Endothelial cell of umbilical vein (primary cell): ENCODE data around the gene TEX28. TPM values are rescaled to one million over a fixed set of nuclear protein-coding genes. Genes with fewer than 3 reads are reported as not detected.

Experiments used
- BruUV-seq: library from RNA; stranded (reverse); fragments of 400-500 nt; replicated peaks from 2 replicates; lab custom pipeline; 2021; lab: Mats Ljungman, UMichigan
- CTCF ChIA-PET: fragments of 300-600, 350-600 bp; sonication (Branson Sonifier 250); formaldehyde crosslinking; loops from one replicate; lab custom pipeline; 2021; ENCODE audit warnings: antibody characterized with exemption, inconsistent platforms; lab: Charles Lee
- POLR2A ChIA-PET: fragments of 300-600, 350-600 bp; sonication (Branson Sonifier 250); formaldehyde crosslinking; loops from one replicate; lab custom pipeline; 2021; ENCODE audit warnings: antibody characterized with exemption, inconsistent platforms; lab: Charles Lee
- DNase-seq: peaks from one replicate; pipeline ENCODE4 v3.0.0-alpha.2; 2011; ENCODE audit warnings: low read depth, low spot score
- FAIRE-seq: peaks from 2 replicates; lab custom pipeline; 2011; peaks lifted over from hg19 to GRCh38; lab: Jason Lieb, UNC
- H2AFZ ChIP-seq: 2 replicates; pipeline ENCODE4 v1.6.0; 2012; ENCODE audit warnings: low read depth, low read length, control low read depth, inconsistent platforms
- H3K27ac ChIP-seq: 2 replicates; pipeline ENCODE4 v1.5.1; 2011; ENCODE audit warnings: low read depth, mild to moderate bottlenecking, control low read depth, low read length, moderate library complexity; ENCODE audit not compliant: insufficient read depth
- H3K27me3 ChIP-seq, 2 experiments: 2 replicates each; pipeline versions ENCODE4 v1.6.0 to v1.6.1; 2011; ENCODE audit warnings: low read length in 2 of 2, mixed read lengths in 1 of 2; ENCODE audit not compliant: control insufficient read depth in 2 of 2, insufficient read depth in 2 of 2
- H3K36me3 ChIP-seq, 2 experiments: 2 replicates in 1 of 2; 3 replicates in 1 of 2; pipeline ENCODE4 v1.5.1; 2011; ENCODE audit warnings: low read length in 2 of 2, mild to moderate bottlenecking in 1 of 2, moderate library complexity in 1 of 2; ENCODE audit not compliant: control insufficient read depth in 2 of 2, insufficient read depth in 2 of 2; ENCODE audit errors: extremely low read depth in 1 of 2
- H3K4me1 ChIP-seq: 3 replicates; pipeline ENCODE4 v1.5.1; 2011; ENCODE audit warnings: mild to moderate bottlenecking, low read length; ENCODE audit not compliant: control insufficient read depth, insufficient read depth; ENCODE audit errors: extremely low read depth
- H3K4me2 ChIP-seq: 2 replicates; pipeline ENCODE4 v1.6.1; 2011; ENCODE audit warnings: low read length, control low read depth, mixed read lengths; ENCODE audit not compliant: insufficient read depth
- H3K4me3 ChIP-seq, 3 experiments: fragments of 200-600 bp in 1 of 3; sonication (generic), shearing (Covaris generic) in 1 of 3; replicated peaks in 1 of 3; 2 replicates each; pipeline ENCODE4 v1.5.1; 2011 to 2016; ENCODE audit warnings: control low read depth in 3 of 3, low read length in 3 of 3, mild to moderate bottlenecking in 2 of 3, inconsistent platforms in 1 of 3, low read depth in 1 of 3, moderate library complexity in 1 of 3; ENCODE audit not compliant: insufficient read depth in 1 of 3
- H3K79me2 ChIP-seq: 2 replicates; pipeline ENCODE4 v1.6.0; 2012; ENCODE audit warnings: low read length, inconsistent platforms; ENCODE audit not compliant: control insufficient read depth, insufficient read depth
- H3K9ac ChIP-seq: replicated peaks from 2 replicates; pipeline ENCODE3; 2011; ENCODE audit warnings: low read length, control low read depth; ENCODE audit not compliant: insufficient read depth; ENCODE audit errors: extremely low read depth
- H3K9me1 ChIP-seq: replicated peaks from 3 replicates; pipeline ENCODE4 v1.6.0; 2011; ENCODE audit warnings: mild to moderate bottlenecking, low read length; ENCODE audit not compliant: control insufficient read depth, insufficient read depth; ENCODE audit errors: extremely low read depth
- H3K9me3 ChIP-seq: replicated peaks from 2 replicates; pipeline ENCODE4 v1.5.1; 2012; ENCODE audit warnings: low read length, inconsistent platforms; ENCODE audit not compliant: control insufficient read depth, insufficient read depth
- H4K20me1 ChIP-seq: replicated peaks from 2 replicates; pipeline ENCODE3; 2011; ENCODE audit warnings: mild to moderate bottlenecking, low read length; ENCODE audit not compliant: control insufficient read depth, insufficient read depth; ENCODE audit errors: extremely low read depth
- EZH2 ChIP-seq: IDR thresholded peaks from 2 replicates; pipeline ENCODE4 v1.6.1; 2012; ENCODE audit warnings: borderline replicate concordance, low read depth, mild to moderate bottlenecking, moderate library complexity, low read length, inconsistent platforms; ENCODE audit not compliant: severe bottlenecking
- FOS ChIP-seq: IDR thresholded peaks from 2 replicates; pipeline ENCODE4 v1.6.1; 2011; ENCODE audit warnings: mild to moderate bottlenecking, low read length, moderate library complexity, borderline replicate concordance; ENCODE audit not compliant: insufficient read depth
- GATA2 ChIP-seq: IDR thresholded peaks from 2 replicates; pipeline ENCODE4 v1.7.0; 2011; ENCODE audit warnings: low read depth, mild to moderate bottlenecking, moderate library complexity, mixed read lengths, low read length; ENCODE audit not compliant: insufficient read length, insufficient read depth
- JUN ChIP-seq: IDR thresholded peaks from 2 replicates; pipeline ENCODE4 v1.6.1; 2011; ENCODE audit warnings: borderline replicate concordance, low read depth; ENCODE audit not compliant: insufficient read length, insufficient read depth
- MAX ChIP-seq: IDR thresholded peaks from 2 replicates; pipeline ENCODE4 v1.6.1; 2011; ENCODE audit not compliant: insufficient read depth, insufficient read length
- MYC ChIP-seq: IDR thresholded peaks from one replicate; pipeline ENCODE4 v1.6.1; 2011; ENCODE audit warnings: mild to moderate bottlenecking, low read depth, low read length
- POLR2A ChIP-seq: IDR thresholded peaks from 2 replicates; pipeline ENCODE4 v1.6.1; 2012; ENCODE audit warnings: low read depth, mild to moderate bottlenecking, control low read depth, low read length
- POLR2AphosphoS5 ChIP-seq: IDR thresholded peaks from 2 replicates; pipeline ENCODE4 v1.6.1; 2012; ENCODE audit warnings: low read depth, mild to moderate bottlenecking, control low read depth, low read length, moderate library complexity; ENCODE audit not compliant: insufficient read depth
- dilution Hi-C: fragments of 300-500 bp; cut with MboI; formaldehyde crosslinking; loops from one replicate; pipeline ENCODE4 v1.15.0; 2019; ENCODE audit warnings: low sequenced_read_pairs; ENCODE audit not compliant: extremely low pct_ligation_motif_present
- intact Hi-C: fragments of 100-400 bp; cut with micrococcal nuclease; formaldehyde crosslinking; loops from one replicate; pipeline ENCODE4 v1.10.0; 2022
- polyA plus RNA-seq, 4 experiments: library from polyadenylated mRNA; depleted of rRNA in 3 of 4; stranded (reverse) in 3 of 4; unstranded in 1 of 4; fragments of >200 nt; gene quantifications; 2 replicates each; pipeline versions ENCODE4 v1.2.1 to v1.2.3, GENCODE V29; 2011 to 2012; ENCODE audit warnings: missing spikeins in 1 of 4
- total RNA-seq: library from RNA; stranded (reverse); gene quantifications from 2 replicates; pipeline ENCODE4 v1.2.3, GENCODE V29; 2021
- TF ChIP-seq, protein P1 (sequence below), 2 donors: IDR thresholded peaks; 1 replicate in 1 of 2; 2 replicates in 1 of 2; pipeline ENCODE4 v1.5.1; 2011; ENCODE audit warnings: low read length in 2 of 2, mild to moderate bottlenecking in 2 of 2, moderate library complexity in 2 of 2, control low read depth in 1 of 2, inconsistent platforms in 1 of 2, low read depth in 1 of 2; ENCODE audit not compliant: insufficient read depth in 1 of 2; ENCODE audit errors: extremely low read depth in 1 of 2

TEX28 gene
- total and polyA plus RNA-seq, 2 donors (not counting 3 experiments of a cell fraction or from before 2014, with no cell fraction given), result not detected

DNA sequence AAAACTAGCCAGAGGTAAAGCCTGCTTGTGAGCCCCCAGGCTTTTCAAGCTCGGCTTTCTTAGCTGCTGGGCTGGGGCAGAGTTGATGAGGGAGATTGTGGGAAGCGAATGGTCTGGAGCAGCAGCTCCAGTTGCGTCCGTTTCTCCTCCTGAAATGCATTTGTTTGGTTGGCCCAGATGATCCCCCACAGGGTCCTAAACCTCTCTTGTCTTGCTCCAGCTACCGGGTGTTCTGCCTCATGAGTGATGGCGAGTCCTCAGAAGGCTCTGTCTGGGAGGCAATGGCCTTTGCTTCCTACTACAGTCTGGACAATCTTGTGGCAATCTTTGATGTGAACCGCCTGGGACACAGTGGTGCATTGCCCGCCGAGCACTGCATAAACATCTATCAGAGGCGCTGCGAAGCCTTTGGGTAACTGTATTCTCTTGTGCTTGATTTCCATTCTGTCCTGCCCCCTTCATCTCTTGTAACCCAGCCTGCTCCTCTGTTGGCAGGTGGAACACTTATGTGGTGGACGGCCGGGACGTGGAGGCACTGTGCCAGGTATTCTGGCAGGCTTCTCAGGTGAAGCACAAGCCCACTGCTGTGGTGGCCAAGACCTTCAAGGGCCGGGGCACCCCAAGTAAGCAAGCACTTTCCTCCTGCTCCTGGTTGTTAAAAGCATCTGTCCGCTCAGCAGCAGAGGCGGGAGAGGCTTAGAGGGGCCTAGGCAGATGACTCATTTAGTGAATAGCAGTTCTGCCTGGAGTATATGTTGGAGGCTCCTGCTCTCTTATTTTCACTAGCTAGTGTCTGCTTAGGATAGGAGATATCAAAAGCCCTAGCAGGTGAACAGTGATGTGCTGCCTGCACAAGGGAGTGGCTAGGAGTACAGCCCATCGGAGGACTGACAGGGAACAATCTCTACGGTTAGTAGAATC lies 16.0 kb upstream of the TEX28 start:
- no peaks in the 10 kb centered on the region for H3K4me1 ChIP-seq
- FAIRE-seq (no peak), DNase-seq (no peak)
- H3K27ac ChIP-seq, result no peak overlapping the region
- H3K4me2 ChIP-seq, result no peak overlapping the region
- H3K9me3 ChIP-seq, result no peaks in the 10 kb centered on the region
- H3K9ac ChIP-seq, result no peak overlapping the region
- intact Hi-C loops (no loop called here), dilution Hi-C loops (no loop called here)
- no peaks in the 10 kb centered on the region for H3K9me1 ChIP-seq
- ChIA-PET POLR2A (no interaction called here), CTCF (interaction anchor here (1.4 kb wide), 1 partner anchor 13 kb away, joined by 3 read pairs; no protein-coding TSS in a partner anchor)
- H3K27me3 ChIP-seq, result no peaks in the 10 kb centered on the region
- H3K4me3 ChIP-seq, result no peak overlapping the region
- no peak overlapping the region for H2AFZ ChIP-seq
- BruUV-seq, result no TSS peak
- H3K36me3 ChIP-seq, result no peaks in the 10 kb centered on the region
- H3K79me2 ChIP-seq, result no peaks in the 10 kb centered on the region
- no peaks in the 10 kb centered on the region for H4K20me1 ChIP-seq
- TF ChIP-seq POLR2A, result no peak

DNA sequence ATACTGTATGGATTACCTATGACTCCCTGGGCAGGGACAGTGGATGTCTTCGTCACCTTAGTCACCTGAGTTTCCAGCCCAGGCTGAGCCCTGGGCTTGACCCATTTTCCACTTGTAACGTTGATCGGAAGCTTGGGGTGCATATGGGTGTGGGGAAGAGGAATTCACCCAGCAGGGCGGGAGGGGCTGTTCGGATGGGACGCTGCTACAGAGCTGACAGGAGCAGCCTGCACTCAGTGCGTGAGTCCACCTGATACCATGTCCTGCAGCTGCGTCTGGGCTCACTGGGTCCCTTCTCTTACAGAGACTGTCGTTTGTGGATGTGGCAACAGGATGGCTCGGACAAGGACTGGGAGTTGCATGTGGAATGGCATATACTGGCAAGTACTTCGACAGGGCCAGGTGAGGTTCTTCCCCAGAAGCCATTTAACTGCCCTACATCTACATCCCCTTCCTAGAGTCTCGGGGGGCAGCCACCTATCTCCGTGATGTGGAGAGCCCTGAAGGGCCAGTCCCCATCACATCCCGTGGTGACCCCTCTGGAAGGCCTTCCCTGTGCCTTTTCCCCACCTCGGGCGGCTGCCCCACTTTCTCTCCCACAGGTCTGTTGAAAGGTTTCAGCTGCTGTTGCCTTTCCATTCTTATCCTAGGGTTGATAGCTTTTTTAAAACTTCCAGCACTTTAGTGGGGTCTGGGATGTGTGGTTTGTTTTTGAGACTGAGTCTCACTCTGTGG lies 14.3 kb upstream of the TEX28 start:
- dilution Hi-C loops, result no loop called here
- CTCF ChIA-PET, result interaction anchor here (1.2 to 3.3 kb wide), 7 partner anchors 8 to 296 kb away, joined by 4 to 20 read pairs (median 8); no protein-coding TSS in a partner anchor

More for the DNA sequence above, 14.3 kb upstream of the TEX28 start:
- no peaks in the 10 kb centered on the region for H4K20me1 ChIP-seq
- BruUV-seq, result no TSS peak
- TF ChIP-seq, protein P1, sequence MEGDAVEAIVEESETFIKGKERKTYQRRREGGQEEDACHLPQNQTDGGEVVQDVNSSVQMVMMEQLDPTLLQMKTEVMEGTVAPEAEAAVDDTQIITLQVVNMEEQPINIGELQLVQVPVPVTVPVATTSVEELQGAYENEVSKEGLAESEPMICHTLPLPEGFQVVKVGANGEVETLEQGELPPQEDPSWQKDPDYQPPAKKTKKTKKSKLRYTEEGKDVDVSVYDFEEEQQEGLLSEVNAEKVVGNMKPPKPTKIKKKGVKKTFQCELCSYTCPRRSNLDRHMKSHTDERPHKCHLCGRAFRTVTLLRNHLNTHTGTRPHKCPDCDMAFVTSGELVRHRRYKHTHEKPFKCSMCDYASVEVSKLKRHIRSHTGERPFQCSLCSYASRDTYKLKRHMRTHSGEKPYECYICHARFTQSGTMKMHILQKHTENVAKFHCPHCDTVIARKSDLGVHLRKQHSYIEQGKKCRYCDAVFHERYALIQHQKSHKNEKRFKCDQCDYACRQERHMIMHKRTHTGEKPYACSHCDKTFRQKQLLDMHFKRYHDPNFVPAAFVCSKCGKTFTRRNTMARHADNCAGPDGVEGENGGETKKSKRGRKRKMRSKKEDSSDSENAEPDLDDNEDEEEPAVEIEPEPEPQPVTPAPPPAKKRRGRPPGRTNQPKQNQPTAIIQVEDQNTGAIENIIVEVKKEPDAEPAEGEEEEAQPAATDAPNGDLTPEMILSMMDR (IDR thresholded peaks at IDR 0.05; ENCODE audit: extremely low read depth in 1 of 2, insufficient read depth in 1 of 2, low read depth in 1 of 2, low read length in 2 of 2), result no peak
- TF ChIP-seq FOS (no peak), EZH2 (no peak), JUN (no peak), GATA2 (no peak), MYC (no peak), POLR2A (no peak), POLR2AphosphoS5 (no peak), MAX (no peak)
- DNase-seq (no peak), FAIRE-seq (no peak)
- H3K4me2 ChIP-seq, result no peak overlapping the region
- H2AFZ ChIP-seq, result no peak overlapping the region
- no peaks in the 10 kb centered on the region for H3K9me3 ChIP-seq
- POLR2A ChIA-PET, result no interaction called here
- no peaks in the 10 kb centered on the region for H3K9me1 ChIP-seq
- no peaks in the 10 kb centered on the region for H3K4me1 ChIP-seq
- no peaks in the 10 kb centered on the region for H3K79me2 ChIP-seq
- H3K9ac ChIP-seq, result no peak overlapping the region
- H3K27ac ChIP-seq, result no peak overlapping the region
- no peak overlapping the region for H3K4me3 ChIP-seq
- H3K27me3 ChIP-seq, result no peaks in the 10 kb centered on the region
- intact Hi-C loops, result no loop called here
- no peaks in the 10 kb centered on the region for H3K36me3 ChIP-seq
